HG03521 (cell line): ENCODE measurements around the gene TIMM13.

Experiments used
- ATAC-seq: cut with Tn5 transposase; IDR thresholded peaks from one replicate; pipeline ENCODE4 v1.9.1; 2021; ENCODE audit warnings: mild to moderate bottlenecking, moderate library complexity; ENCODE audit not compliant: unreplicated experiment

The TIMM13 gene

GRCh38 chr19:2455851-2456570 is 28.6 kb upstream of the TIMM13 start:
- ATAC-seq, result peak; percentile 24

GRCh38 chr19:2454962-2455850 is 27.8 kb upstream of the TIMM13 start:
- ATAC-seq, result no peak

- ATAC-seq, result no peak
These were observed 27.0 kb upstream of the TIMM13 start for GRCh38 chr19:2454199-2454961.

- no peak for ATAC-seq
These were observed 26.1 kb upstream of the TIMM13 start for GRCh38 chr19:2453431-2454025.

- ATAC-seq, result no peak
These were observed 24.4 kb upstream of the TIMM13 start for GRCh38 chr19:2451741-2452140.

GRCh38 chr19:2451138-2451537 is 23.8 kb upstream of the TIMM13 start:
- no peak for ATAC-seq

GRCh38 chr19:2449019-2449418 is 21.6 kb upstream of the TIMM13 start:
- no peak for ATAC-seq

- ATAC-seq, result no peak
These were observed 19.0 kb upstream of the TIMM13 start for GRCh38 chr19:2446381-2446780.

GRCh38 chr19:2444251-2445002 is 17.0 kb upstream of the TIMM13 start:
- ATAC-seq, result no peak

GRCh38 chr19:2443785-2444182 is 16.4 kb upstream of the TIMM13 start:
- ATAC-seq, result no peak

- ATAC-seq, result no peak
These were observed 15.9 kb upstream of the TIMM13 start for GRCh38 chr19:2443116-2443784.

- ATAC-seq, result no peak
These were observed 13.8 kb upstream of the TIMM13 start for GRCh38 chr19:2441096-2441752.

- no peak for ATAC-seq
These were observed 13.1 kb upstream of the TIMM13 start for GRCh38 chr19:2440515-2440914.

GRCh38 chr19:2438178-2438577 is 10.8 kb upstream of the TIMM13 start:
- no peak for ATAC-seq

- no peak for ATAC-seq
These were observed 9.5 kb upstream of the TIMM13 start for GRCh38 chr19:2436926-2437325.

GRCh38 chr19:2436384-2436783 is 9.0 kb upstream of the TIMM13 start:
- no peak for ATAC-seq

- ATAC-seq, result no peak
These were observed 7.4 kb upstream of the TIMM13 start for GRCh38 chr19:2434721-2435265.

- no peak for ATAC-seq
These were observed 6.9 kb upstream of the TIMM13 start for GRCh38 chr19:2434267-2434666.

- no peak for ATAC-seq
These were observed 6.5 kb upstream of the TIMM13 start for GRCh38 chr19:2433854-2434253.
